Measurements from ENCODE around the gene GALNT2.

Gene GALNT2

DNA sequence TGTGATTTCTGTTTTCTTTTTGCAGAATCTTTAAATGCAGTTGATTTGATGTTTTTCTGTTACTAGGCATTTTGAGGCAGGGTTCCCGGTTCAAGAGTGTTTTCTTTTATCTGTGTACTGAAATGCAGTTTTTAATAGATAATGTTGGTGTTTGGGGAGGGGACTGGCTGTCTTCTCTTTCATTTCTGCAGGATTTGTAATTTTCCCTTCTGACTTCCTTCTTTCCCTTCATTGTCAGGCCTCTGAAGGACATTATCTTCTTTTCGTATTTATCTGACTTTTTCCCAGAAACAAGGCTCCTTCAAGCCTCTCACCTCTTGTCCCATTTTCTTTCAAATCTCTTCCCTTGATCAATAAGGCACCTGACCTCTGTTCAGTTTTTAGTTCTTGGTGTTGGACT, 1.5 kb upstream of the GALNT2 start (continued):
- TF ChIP-seq BACH2 (CRISPR knock-in tag; IDR thresholded peaks at IDR 0.05; ENCODE audit: borderline replicate concordance), result no peak
- no peak for TF ChIP-seq ZFP3 (CRISPR knock-in tag; IDR thresholded peaks at IDR 0.05)
- TF ChIP-seq, protein P1, sequence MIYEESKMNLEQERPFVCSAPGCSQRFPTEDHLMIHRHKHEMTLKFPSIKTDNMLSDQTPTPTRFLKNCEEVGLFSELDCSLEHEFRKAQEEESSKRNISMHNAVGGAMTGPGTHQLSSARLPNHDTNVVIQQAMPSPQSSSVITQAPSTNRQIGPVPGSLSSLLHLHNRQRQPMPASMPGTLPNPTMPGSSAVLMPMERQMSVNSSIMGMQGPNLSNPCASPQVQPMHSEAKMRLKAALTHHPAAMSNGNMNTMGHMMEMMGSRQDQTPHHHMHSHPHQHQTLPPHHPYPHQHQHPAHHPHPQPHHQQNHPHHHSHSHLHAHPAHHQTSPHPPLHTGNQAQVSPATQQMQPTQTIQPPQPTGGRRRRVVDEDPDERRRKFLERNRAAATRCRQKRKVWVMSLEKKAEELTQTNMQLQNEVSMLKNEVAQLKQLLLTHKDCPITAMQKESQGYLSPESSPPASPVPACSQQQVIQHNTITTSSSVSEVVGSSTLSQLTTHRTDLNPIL (CRISPR knock-in tag; IDR thresholded peaks at IDR 0.05; ENCODE audit: low read depth), result no peak

DNA sequence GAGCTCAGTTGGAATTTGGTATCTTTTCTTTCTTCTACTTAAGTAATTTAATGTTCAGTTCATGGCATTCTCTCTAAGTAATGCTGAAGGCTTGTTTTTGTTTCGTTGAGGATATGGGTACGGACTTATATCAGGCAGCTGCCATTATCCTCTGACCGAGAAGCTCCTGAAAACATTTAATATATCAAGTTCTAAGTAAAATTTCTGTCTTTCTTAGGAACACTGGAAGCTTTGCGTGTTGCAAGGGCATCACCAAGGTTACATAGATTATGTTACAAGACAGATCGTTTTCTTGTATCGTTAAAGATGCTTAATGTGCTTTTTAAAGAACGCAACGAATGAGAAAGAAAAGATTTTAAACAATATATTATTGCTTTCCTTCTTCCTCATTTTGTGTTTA, 1.0 kb upstream of the GALNT2 start:
- no peak for ATAC-seq
- TF ChIP-seq ZFP30 (CRISPR knock-in tag; IDR thresholded peaks at IDR 0.05) (no peak), CSDC2 (CRISPR knock-in tag; IDR thresholded peaks at IDR 0.05) (no peak), ZNF70 (CRISPR knock-in tag; IDR thresholded peaks at IDR 0.05) (no peak), ZNF8 (CRISPR knock-in tag; IDR thresholded peaks at IDR 0.05) (no peak), GLIS3 (CRISPR knock-in tag; IDR thresholded peaks at IDR 0.05) (no peak), ISL1 (CRISPR knock-in tag; IDR thresholded peaks at IDR 0.05) (no peak), ZFP3 (CRISPR knock-in tag; IDR thresholded peaks at IDR 0.05) (no peak)
- TF ChIP-seq, protein P2, sequence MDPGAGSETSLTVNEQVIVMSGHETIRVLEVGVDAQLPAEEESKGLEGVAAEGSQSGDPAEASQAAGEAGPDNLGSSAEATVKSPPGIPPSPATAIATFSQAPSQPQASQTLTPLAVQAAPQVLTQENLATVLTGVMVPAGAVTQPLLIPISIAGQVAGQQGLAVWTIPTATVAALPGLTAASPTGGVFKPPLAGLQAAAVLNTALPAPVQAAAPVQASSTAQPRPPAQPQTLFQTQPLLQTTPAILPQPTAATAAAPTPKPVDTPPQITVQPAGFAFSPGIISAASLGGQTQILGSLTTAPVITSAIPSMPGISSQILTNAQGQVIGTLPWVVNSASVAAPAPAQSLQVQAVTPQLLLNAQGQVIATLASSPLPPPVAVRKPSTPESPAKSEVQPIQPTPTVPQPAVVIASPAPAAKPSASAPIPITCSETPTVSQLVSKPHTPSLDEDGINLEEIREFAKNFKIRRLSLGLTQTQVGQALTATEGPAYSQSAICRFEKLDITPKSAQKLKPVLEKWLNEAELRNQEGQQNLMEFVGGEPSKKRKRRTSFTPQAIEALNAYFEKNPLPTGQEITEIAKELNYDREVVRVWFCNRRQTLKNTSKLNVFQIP (CRISPR knock-in tag; IDR thresholded peaks at IDR 0.05; ENCODE audit: borderline replicate concordance, low read depth), result no peak
- TF ChIP-seq, protein P3, sequence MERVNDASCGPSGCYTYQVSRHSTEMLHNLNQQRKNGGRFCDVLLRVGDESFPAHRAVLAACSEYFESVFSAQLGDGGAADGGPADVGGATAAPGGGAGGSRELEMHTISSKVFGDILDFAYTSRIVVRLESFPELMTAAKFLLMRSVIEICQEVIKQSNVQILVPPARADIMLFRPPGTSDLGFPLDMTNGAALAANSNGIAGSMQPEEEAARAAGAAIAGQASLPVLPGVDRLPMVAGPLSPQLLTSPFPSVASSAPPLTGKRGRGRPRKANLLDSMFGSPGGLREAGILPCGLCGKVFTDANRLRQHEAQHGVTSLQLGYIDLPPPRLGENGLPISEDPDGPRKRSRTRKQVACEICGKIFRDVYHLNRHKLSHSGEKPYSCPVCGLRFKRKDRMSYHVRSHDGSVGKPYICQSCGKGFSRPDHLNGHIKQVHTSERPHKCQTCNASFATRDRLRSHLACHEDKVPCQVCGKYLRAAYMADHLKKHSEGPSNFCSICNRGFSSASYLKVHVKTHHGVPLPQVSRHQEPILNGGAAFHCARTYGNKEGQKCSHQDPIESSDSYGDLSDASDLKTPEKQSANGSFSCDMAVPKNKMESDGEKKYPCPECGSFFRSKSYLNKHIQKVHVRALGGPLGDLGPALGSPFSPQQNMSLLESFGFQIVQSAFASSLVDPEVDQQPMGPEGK (CRISPR knock-in tag; IDR thresholded peaks at IDR 0.05; ENCODE audit: borderline replicate concordance), result no peak

DNA sequence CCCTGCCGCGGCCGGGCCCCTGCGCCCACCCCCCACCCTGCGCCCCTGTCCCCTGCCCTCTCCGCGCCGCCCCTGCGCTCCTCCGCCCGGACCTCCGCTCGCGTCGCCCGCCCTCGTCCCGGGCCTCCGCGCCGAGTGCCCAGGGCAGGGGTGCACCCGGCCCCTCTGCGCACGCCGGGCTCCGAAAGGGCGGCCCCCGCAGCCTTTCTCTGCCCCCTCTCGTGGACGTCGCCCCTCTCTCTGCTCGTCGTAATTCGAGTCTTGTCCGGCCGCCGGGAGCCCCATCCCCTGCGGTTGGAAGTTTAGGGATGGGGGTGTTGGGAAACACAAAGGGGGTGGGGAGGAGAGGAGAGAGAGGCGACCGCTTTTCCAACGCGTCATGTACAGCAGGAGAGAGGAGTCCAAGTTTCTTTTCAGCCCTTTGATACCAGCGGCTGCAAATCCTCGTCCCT, 407 bp downstream of the GALNT2 start:
- no peak for TF ChIP-seq ZNF70 (CRISPR knock-in tag; IDR thresholded peaks at IDR 0.05)
- no peak for TF ChIP-seq PPARA (CRISPR knock-in tag; IDR thresholded peaks at IDR 0.05; ENCODE audit: borderline replicate concordance)
- TF ChIP-seq ZNF565 (CRISPR knock-in tag; conservative IDR thresholded peaks at IDR 0.05; ENCODE audit: low read depth), result no peak
- no peak for TF ChIP-seq TOX (CRISPR knock-in tag; IDR thresholded peaks at IDR 0.05; ENCODE audit: borderline replicate concordance)
- TF ChIP-seq SNAI2 (CRISPR knock-in tag; IDR thresholded peaks at IDR 0.05), result no peak
- TF ChIP-seq RARB (CRISPR knock-in tag; IDR thresholded peaks at IDR 0.05), result no peak
- no peak for TF ChIP-seq TCF4 (CRISPR knock-in tag; IDR thresholded peaks at IDR 0.05; ENCODE audit: borderline replicate concordance)
- TF ChIP-seq ARNTL (CRISPR knock-in tag; IDR thresholded peaks at IDR 0.05; ENCODE audit: borderline replicate concordance, low read depth), result no peak
- ATAC-seq, result peak; percentile 47

DNA sequence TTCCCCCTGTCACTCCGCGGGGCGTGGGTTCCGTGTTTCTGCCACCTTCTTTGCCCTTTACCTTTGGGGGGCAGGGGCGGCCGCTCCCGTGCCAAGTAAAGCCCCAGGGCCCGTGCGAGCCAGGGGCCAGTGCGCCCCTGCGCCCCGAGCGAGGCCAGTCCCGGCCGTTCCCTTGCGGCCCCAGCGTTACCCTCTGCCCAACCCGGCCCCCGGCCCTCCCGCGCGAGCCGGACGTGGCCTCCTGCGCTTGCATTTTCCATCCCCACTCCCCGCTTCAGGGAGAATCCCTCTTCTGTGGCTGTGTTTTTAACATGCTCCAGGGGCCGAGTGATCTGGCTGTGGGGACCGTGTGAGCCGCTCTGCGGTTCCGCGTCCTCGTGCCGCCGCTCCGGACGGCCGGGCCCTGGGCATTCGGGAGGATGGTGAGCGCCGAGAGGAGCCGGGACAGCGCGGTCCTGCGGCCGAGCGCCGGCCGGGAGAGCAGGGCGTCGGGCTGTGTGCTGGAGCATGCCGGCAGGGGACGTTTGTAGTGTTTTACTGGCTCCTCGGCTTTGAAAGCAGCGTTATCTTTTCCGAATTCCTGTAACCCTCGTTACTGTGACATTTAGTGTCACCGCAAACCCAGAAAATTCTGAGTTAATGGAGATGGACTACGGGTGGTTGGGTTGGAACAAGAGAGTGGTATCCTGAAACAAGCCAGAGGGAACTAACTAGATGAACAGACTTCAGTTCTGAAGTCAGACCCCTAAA, 1.0 kb downstream of the GALNT2 start:
- ATAC-seq, result peak; percentile 73
- TF ChIP-seq ZNF565 (CRISPR knock-in tag; conservative IDR thresholded peaks at IDR 0.05; ENCODE audit: low read depth) (no peak), ZFP3 (CRISPR knock-in tag; IDR thresholded peaks at IDR 0.05) (no peak), ISL1 (CRISPR knock-in tag; IDR thresholded peaks at IDR 0.05) (no peak), BACH2 (CRISPR knock-in tag; IDR thresholded peaks at IDR 0.05; ENCODE audit: borderline replicate concordance) (no peak)
- TF ChIP-seq, protein P3 (CRISPR knock-in tag; IDR thresholded peaks at IDR 0.05; ENCODE audit: borderline replicate concordance), result no peak
- TF ChIP-seq, protein P2 (CRISPR knock-in tag; IDR thresholded peaks at IDR 0.05; ENCODE audit: borderline replicate concordance, low read depth), result no peak
